WTC11 (cell line): ENCODE results near the gene CD226. TPM values are rescaled to one million over a fixed set of nuclear protein-coding genes. Genes with fewer than 3 reads are reported as not detected.
A peak's percentile ranks its signal among the peaks of the same experiment; 100 is the strongest.

Source experiments
- ATAC-seq: fragments of 200-7000 bp; cut with Tn5 transposase; 2 replicates; pipeline ENCODE4 v1.10.0; 2021; ENCODE audit warnings: mild to moderate bottlenecking, moderate library complexity
- CTCF ChIA-PET: fragments of 300-600 bp; sonication (Branson Sonifier 250); formaldehyde crosslinking; loops from one replicate; lab custom pipeline; 2021; ENCODE audit warnings: antibody characterized with exemption; lab: Charles Lee
- POLR2A ChIA-PET: fragments of 350-600 bp; sonication (Branson Sonifier 250); formaldehyde crosslinking; loops from one replicate; lab custom pipeline; 2021; ENCODE audit warnings: antibody characterized with exemption; lab: Charles Lee
- DNase-seq: peaks from one replicate; pipeline ENCODE4 v3.0.0; 2021; ENCODE audit warnings: low spot score
- H3K27ac Mint-ChIP-seq: 2 replicates; pipeline ENCODE4 v1.8.0; 2021; ENCODE audit warnings: mixed read lengths
- H3K27me3 Mint-ChIP-seq: 2 replicates; pipeline ENCODE4 v1.8.0; 2021; ENCODE audit warnings: low read depth, mild to moderate bottlenecking, moderate library complexity, mixed read lengths
- H3K36me3 Mint-ChIP-seq: 2 replicates; pipeline ENCODE4 v1.8.0; 2021; ENCODE audit warnings: mixed read lengths
- H3K4me1 Mint-ChIP-seq: 2 replicates; pipeline ENCODE4 v1.8.0; 2022; ENCODE audit warnings: mixed read lengths
- H3K4me3 Mint-ChIP-seq: 2 replicates; pipeline ENCODE4 v1.8.0; 2021; ENCODE audit warnings: mild to moderate bottlenecking, moderate library complexity, mixed read lengths
- H3K9me3 Mint-ChIP-seq: 2 replicates; pipeline ENCODE4 v1.8.0; 2021; ENCODE audit warnings: mixed read lengths
- ATF1 ChIP-seq: sonication (generic); formaldehyde crosslinking; IDR thresholded peaks from 2 replicates; pipeline ENCODE4 v1.8.1; 2023; ENCODE audit warnings: mild to moderate bottlenecking, moderate library complexity, missing genetic modification reagents
- CBFB ChIP-seq: sonication (generic); formaldehyde crosslinking; IDR thresholded peaks from 2 replicates; pipeline ENCODE4 v1.8.1; 2022; ENCODE audit warnings: mild to moderate bottlenecking, low read depth, missing genetic modification reagents
- CREM ChIP-seq: sonication (generic); formaldehyde crosslinking; IDR thresholded peaks from 2 replicates; pipeline ENCODE4 v1.8.1; 2022; ENCODE audit warnings: mild to moderate bottlenecking, missing genetic modification reagents, moderate library complexity
- ETV6 ChIP-seq: sonication (generic); formaldehyde crosslinking; IDR thresholded peaks from 2 replicates; pipeline ENCODE4 v1.8.1; 2022; ENCODE audit warnings: mild to moderate bottlenecking, missing genetic modification reagents
- HMGA2 ChIP-seq: fragments of 250-450 bp; sonication (Bioruptor Pico); IDR thresholded peaks from 2 replicates; pipeline ENCODE4 v1.4.0; 2021; ENCODE audit warnings: mild to moderate bottlenecking, moderate library complexity
- KAT7 ChIP-seq: sonication (generic); formaldehyde crosslinking; IDR thresholded peaks from 2 replicates; pipeline ENCODE4 v1.8.1; 2023; ENCODE audit warnings: missing genetic modification reagents, mild to moderate bottlenecking, borderline replicate concordance
- SMAD3 ChIP-seq: sonication (generic); formaldehyde crosslinking; IDR thresholded peaks from 2 replicates; pipeline ENCODE4 v1.8.0; 2022; ENCODE audit warnings: missing genetic modification reagents, mild to moderate bottlenecking, borderline replicate concordance
- SMAD4 ChIP-seq: sonication (generic); formaldehyde crosslinking; IDR thresholded peaks from 2 replicates; pipeline ENCODE4 v1.8.0; 2022; ENCODE audit warnings: mild to moderate bottlenecking, missing genetic modification reagents
- SP1 ChIP-seq: sonication (generic); formaldehyde crosslinking; conservative IDR thresholded peaks from 2 replicates; pipeline ENCODE4 v1.8.1; 2022; ENCODE audit warnings: missing genetic modification reagents
- TCF7 ChIP-seq: sonication (generic); formaldehyde crosslinking; IDR thresholded peaks from 2 replicates; pipeline ENCODE4 v1.8.0; 2022; ENCODE audit warnings: mild to moderate bottlenecking, low read depth, missing genetic modification reagents, moderate library complexity
- ZNF317 ChIP-seq: sonication (generic); formaldehyde crosslinking; IDR thresholded peaks from 2 replicates; pipeline ENCODE4 v1.8.1; 2023; ENCODE audit warnings: low read depth, mild to moderate bottlenecking, moderate library complexity, missing genetic modification reagents, borderline replicate concordance
- ZNF671 ChIP-seq: fragments of 250-450 bp; sonication (Bioruptor Pico); IDR thresholded peaks from 2 replicates; pipeline ENCODE4 v1.8.0; 2021; ENCODE audit warnings: mild to moderate bottlenecking
- total RNA-seq: library from RNA; stranded (reverse); gene quantifications from 3 replicates; pipeline ENCODE4 v1.2.3, GENCODE V29; 2021
- TF ChIP-seq, protein P1 (sequence below): fragments of 250-450 bp; sonication (Bioruptor Pico); IDR thresholded peaks from 2 replicates; pipeline ENCODE4 v2.1.2; 2022; ENCODE audit warnings: mild to moderate bottlenecking, moderate library complexity
- TF ChIP-seq, protein P2 (sequence below): sonication (generic); formaldehyde crosslinking; IDR thresholded peaks from 2 replicates; pipeline ENCODE4 v1.8.1; 2023; ENCODE audit warnings: mild to moderate bottlenecking, missing genetic modification reagents
- TF ChIP-seq, protein P3 (sequence below): sonication (generic); formaldehyde crosslinking; IDR thresholded peaks from 2 replicates; pipeline ENCODE4 v1.8.1; 2022; ENCODE audit warnings: missing genetic modification reagents, borderline replicate concordance
- TF ChIP-seq, protein P4 (sequence below): fragments of 250-450 bp; sonication (Bioruptor Pico); conservative IDR thresholded peaks from 2 replicates; pipeline ENCODE4 v1.9.0; 2021; ENCODE audit warnings: mild to moderate bottlenecking

CD226 gene
- total RNA-seq, 1 experiment from 2014 or later = 0.24 TPM

DNA sequence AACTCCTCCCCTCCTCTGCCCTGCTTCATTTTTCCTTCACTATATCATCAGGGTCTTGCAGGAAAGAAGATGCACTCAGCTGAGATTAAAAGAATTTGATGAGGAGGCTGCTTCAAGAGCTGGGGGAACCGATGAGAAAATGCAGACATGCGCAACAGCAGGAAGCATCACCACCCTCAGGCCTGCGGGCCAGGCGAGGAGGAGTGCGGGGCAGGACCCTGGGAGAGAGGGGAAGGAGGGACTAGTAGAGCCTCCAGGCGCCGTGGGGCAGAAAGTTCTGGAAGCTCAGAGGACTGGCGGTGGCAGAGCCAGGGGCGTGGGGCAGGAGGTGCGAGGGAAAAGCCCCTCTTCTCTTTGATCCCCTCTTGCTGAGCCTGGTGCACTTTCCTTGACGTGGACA is 108.2 kb downstream of the CD226 start:
- ChIA-PET CTCF (no interaction called here), POLR2A (no interaction called here)
- no peaks in the 10 kb centered on the region for H3K27me3 Mint-ChIP-seq
- H3K9me3 Mint-ChIP-seq = 0 out of 2 replicates have a peak, but pooled peaks cover 3% of the 10 kb centered on the region
- DNase-seq (no peak), ATAC-seq (peak; percentile 1; the same call in 1 of the 2 replicates)
- H3K36me3 Mint-ChIP-seq = no peaks in the 10 kb centered on the region
- H3K4me1 Mint-ChIP-seq = peaks cover 8% of the 10 kb centered on the region
- no peak overlapping the region; the same call in 1 of the 2 replicates for H3K27ac Mint-ChIP-seq
- TF ChIP-seq ZNF317 (CRISPR knock-in tag) (no peak), SP1 (CRISPR knock-in tag) (0 out of 2 replicates have a peak, but pooled peaks have one; percentile 5)
- no peak overlapping the region for H3K4me3 Mint-ChIP-seq

DNA sequence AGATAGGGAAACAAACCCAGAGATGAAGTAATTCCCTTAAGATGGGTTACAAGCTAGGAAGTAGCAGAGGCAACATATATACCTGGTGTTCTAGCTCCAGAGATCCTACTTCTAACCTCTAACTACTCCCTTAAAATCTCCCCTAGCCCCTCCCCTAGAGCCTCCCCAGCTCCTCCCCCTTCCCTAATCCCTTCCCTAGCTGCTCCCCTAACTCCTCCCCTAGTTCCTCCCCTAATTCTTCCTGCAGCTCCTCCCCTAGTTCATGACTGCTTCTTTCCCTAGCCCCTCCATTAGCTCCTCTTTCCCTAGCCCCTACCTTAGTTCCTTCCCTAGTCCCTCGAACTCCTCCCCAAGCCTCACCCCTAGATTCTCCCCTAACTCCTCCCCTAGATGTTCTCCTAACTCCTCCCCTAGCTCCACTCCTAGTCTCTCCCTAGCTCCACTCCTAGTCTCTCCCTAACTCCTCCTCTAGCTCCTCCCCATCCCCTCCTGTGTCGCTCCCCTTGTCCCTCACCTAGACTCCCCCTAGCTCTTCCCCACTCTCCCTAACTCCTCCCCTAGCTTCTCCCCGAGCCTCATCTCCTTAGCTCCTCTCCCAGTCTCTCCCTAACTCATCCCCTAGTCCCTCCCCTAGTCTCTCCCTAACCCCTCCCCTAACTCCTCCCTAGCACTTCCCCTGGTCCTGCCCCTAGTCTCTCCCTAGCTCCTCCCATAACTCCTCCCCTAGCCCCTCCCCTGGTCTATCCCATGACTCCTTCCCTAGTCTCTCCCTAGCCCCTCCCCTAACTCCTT is 108.9 kb downstream of the CD226 start:
- TF ChIP-seq, protein P1, sequence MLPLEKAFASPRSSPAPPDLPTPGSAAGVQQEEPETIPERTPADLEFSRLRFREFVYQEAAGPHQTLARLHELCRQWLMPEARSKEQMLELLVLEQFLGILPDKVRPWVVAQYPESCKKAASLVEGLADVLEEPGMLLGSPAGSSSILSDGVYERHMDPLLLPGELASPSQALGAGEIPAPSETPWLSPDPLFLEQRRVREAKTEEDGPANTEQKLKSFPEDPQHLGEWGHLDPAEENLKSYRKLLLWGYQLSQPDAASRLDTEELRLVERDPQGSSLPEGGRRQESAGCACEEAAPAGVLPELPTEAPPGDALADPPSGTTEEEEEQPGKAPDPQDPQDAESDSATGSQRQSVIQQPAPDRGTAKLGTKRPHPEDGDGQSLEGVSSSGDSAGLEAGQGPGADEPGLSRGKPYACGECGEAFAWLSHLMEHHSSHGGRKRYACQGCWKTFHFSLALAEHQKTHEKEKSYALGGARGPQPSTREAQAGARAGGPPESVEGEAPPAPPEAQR (CRISPR knock-in tag) = no peak
- TF ChIP-seq KAT7 (CRISPR knock-in tag) (no peak), TCF7 (no peak), CREM (CRISPR knock-in tag) (no peak), ATF1 (no peak), SMAD4 (no peak), HMGA2 (no peak), CBFB (no peak), SMAD3 (CRISPR knock-in tag) (no peak), ZNF671 (no peak), ETV6 (CRISPR knock-in tag) (no peak)
- TF ChIP-seq, protein P2, sequence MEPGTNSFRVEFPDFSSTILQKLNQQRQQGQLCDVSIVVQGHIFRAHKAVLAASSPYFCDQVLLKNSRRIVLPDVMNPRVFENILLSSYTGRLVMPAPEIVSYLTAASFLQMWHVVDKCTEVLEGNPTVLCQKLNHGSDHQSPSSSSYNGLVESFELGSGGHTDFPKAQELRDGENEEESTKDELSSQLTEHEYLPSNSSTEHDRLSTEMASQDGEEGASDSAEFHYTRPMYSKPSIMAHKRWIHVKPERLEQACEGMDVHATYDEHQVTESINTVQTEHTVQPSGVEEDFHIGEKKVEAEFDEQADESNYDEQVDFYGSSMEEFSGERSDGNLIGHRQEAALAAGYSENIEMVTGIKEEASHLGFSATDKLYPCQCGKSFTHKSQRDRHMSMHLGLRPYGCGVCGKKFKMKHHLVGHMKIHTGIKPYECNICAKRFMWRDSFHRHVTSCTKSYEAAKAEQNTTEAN (CRISPR knock-in tag) = no peak
- TF ChIP-seq, protein P3, sequence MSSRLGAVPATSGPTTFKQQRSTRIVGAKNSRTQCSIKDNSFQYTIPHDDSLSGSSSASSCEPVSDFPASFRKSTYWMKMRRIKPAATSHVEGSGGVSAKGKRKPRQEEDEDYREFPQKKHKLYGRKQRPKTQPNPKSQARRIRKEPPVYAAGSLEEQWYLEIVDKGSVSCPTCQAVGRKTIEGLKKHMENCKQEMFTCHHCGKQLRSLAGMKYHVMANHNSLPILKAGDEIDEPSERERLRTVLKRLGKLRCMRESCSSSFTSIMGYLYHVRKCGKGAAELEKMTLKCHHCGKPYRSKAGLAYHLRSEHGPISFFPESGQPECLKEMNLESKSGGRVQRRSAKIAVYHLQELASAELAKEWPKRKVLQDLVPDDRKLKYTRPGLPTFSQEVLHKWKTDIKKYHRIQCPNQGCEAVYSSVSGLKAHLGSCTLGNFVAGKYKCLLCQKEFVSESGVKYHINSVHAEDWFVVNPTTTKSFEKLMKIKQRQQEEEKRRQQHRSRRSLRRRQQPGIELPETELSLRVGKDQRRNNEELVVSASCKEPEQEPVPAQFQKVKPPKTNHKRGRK (CRISPR knock-in tag) = no peak
- TF ChIP-seq, protein P4, sequence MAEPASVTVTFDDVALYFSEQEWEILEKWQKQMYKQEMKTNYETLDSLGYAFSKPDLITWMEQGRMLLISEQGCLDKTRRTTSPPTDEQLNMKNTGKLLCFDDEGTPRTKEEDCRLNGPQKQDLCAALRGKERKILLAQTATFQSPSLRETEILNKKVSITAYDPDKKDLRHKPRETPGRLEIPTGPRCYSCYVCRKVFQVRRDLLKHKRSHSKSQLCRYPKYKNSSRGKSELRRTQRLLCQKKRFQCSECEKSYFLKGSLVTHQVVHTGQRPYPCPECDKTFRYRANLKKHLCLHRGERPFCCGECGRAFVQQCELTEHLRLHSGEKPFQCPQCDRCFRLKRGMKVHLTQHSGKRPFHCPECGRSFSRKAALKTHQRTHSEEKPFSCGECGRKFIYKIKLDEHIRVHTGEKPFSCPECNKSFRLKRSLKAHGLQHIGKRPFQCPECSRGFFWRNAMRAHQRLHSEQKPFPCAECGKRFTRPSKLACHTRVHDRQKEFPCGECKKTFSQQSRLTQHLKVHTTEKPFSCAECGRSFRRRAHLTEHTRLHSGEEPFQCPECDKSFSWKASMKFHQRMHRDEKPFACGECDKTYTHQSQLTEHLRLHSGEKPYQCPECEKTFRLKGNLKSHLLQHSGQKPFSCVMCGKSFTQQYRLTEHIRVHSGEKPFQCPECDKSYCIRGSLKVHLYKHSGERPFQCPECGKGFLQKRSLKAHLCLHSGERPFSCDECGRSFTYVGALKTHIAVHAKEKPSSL (CRISPR knock-in tag) = no peak
- Mint-ChIP-seq H3K4me3 (no peak overlapping the region), H3K36me3 (no peaks in the 10 kb centered on the region), H3K27me3 (no peaks in the 10 kb centered on the region), H3K27ac (no peak overlapping the region), H3K4me1 (peaks cover 8% of the 10 kb centered on the region), H3K9me3 (0 out of 2 replicates have a peak, but pooled peaks cover 3% of the 10 kb centered on the region)
- peak; percentile 95 for ATAC-seq
- CTCF ChIA-PET = interaction anchor here (0.6 to 1.4 kb wide), 3 partner anchors 16 to 172 kb away, joined by 3 read pairs; no protein-coding TSS in a partner anchor
- POLR2A ChIA-PET = interaction anchor here (0.7 to 0.9 kb wide), 2 partner anchors 10 to 509 kb away, joined by 4 read pairs; no protein-coding TSS in a partner anchor
- DNase-seq = peak; percentile 76
